SKM-1 treated with dmso at 0.1 percent for 144 hours (cell line): ENCODE data around the gene NRBP1.
A peak's percentile ranks its signal among the peaks of the same experiment; 100 is the strongest.

Experiments used
- DNase-seq: peaks from one replicate; lab custom pipeline; 2025; ENCODE audit not compliant: unreplicated experiment; lab: John Stamatoyannopoulos, UW

NRBP1 gene

GRCh38 chr2:27489498-27490397, 61.3 kb downstream of the NRBP1 start, which contains the start of gene IFT172:
IFT172 (minus strand) TSS chr2:27489743; CDS start chr2:27489653, 90 bp downstream.
- peak; percentile 79 for DNase-seq
